Measurements from ENCODE around the gene TTLL12. TPM values are rescaled to one million over a fixed set of nuclear protein-coding genes. Genes with fewer than 3 reads are reported as not detected.

The TTLL12 gene
- total RNA-seq, 1 experiment from 2014 or later: 61.0 TPM

- POLR2A ChIA-PET: no interaction called here
- BruUV-seq (replicated peaks): no TSS peak
- no peak for DNase-seq (ENCODE audit: unreplicated experiment)
- intact Hi-C loops (cut with micrococcal nuclease): no loop called here
- TF ChIP-seq CTCF (IDR thresholded peaks at IDR 0.05; ENCODE audit: unreplicated experiment): no peak
- Mint-ChIP-seq H3K9me3 (ENCODE audit: unreplicated experiment) (no peaks in the 10 kb centered on the region), H3K27ac (ENCODE audit: low read depth, unreplicated experiment) (no peak overlapping the region), H3K27me3 (ENCODE audit: insufficient read depth, unreplicated experiment) (peaks cover 11% of the 10 kb centered on the region), H3K4me1 (ENCODE audit: insufficient read depth, unreplicated experiment) (no peaks in the 10 kb centered on the region), H3K36me3 (ENCODE audit: insufficient read depth, unreplicated experiment) (no peaks in the 10 kb centered on the region), H3K4me3 (ENCODE audit: unreplicated experiment) (no peak overlapping the region)
- CTCF ChIA-PET: interaction anchor here (1.4 to 1.6 kb wide), 2 partner anchors 10 to 14 kb away, joined by 3 read pairs; no protein-coding TSS in a partner anchor
These were observed 27.0 kb upstream of the TTLL12 start for GRCh38 chr22:43213962-43214361.

GRCh38 chr22:43213051-43213450 is 26.1 kb upstream of the TTLL12 start:
- no peaks in the 10 kb centered on the region for H3K36me3 Mint-ChIP-seq (ENCODE audit: insufficient read depth, unreplicated experiment)
- CTCF ChIA-PET: interaction anchor here (1.4 to 1.6 kb wide), 2 partner anchors 11 to 15 kb away, joined by 3 read pairs; no protein-coding TSS in a partner anchor
- H3K4me1 Mint-ChIP-seq (ENCODE audit: insufficient read depth, unreplicated experiment): no peaks in the 10 kb centered on the region
- H3K9me3 Mint-ChIP-seq (ENCODE audit: unreplicated experiment): no peaks in the 10 kb centered on the region
- H3K27ac Mint-ChIP-seq (ENCODE audit: low read depth, unreplicated experiment): no peak overlapping the region
- BruUV-seq (replicated peaks): no TSS peak
- H3K27me3 Mint-ChIP-seq (ENCODE audit: insufficient read depth, unreplicated experiment): peaks cover 11% of the 10 kb centered on the region
- intact Hi-C loops (cut with micrococcal nuclease): no loop called here
- no peak for DNase-seq (ENCODE audit: unreplicated experiment)
- POLR2A ChIA-PET: interaction anchor here (0.9 kb wide), 1 partner anchor 1525 kb away, joined by 4 read pairs; no protein-coding TSS in a partner anchor
- H3K4me3 Mint-ChIP-seq (ENCODE audit: unreplicated experiment): no peak overlapping the region
- TF ChIP-seq CTCF (IDR thresholded peaks at IDR 0.05; ENCODE audit: unreplicated experiment): no peak

GRCh38 chr22:43212434-43212952 is 25.6 kb upstream of the TTLL12 start:
- BruUV-seq (replicated peaks): no TSS peak
- CTCF ChIA-PET: interaction anchor here (1.4 to 1.6 kb wide), 2 partner anchors 12 to 16 kb away, joined by 3 read pairs; no protein-coding TSS in a partner anchor
- DNase-seq (ENCODE audit: unreplicated experiment): no peak
- Mint-ChIP-seq H3K36me3 (ENCODE audit: insufficient read depth, unreplicated experiment) (no peaks in the 10 kb centered on the region), H3K4me1 (ENCODE audit: insufficient read depth, unreplicated experiment) (no peaks in the 10 kb centered on the region), H3K9me3 (ENCODE audit: unreplicated experiment) (no peaks in the 10 kb centered on the region), H3K27ac (ENCODE audit: low read depth, unreplicated experiment) (no peak overlapping the region), H3K27me3 (ENCODE audit: insufficient read depth, unreplicated experiment) (peaks cover 11% of the 10 kb centered on the region), H3K4me3 (ENCODE audit: unreplicated experiment) (no peak overlapping the region)
- no peak for TF ChIP-seq CTCF (IDR thresholded peaks at IDR 0.05; ENCODE audit: unreplicated experiment)
- POLR2A ChIA-PET: interaction anchor here (0.9 kb wide), 1 partner anchor 1526 kb away, joined by 4 read pairs; no protein-coding TSS in a partner anchor
- intact Hi-C loops (cut with micrococcal nuclease): no loop called here

GRCh38 chr22:43211941-43212433 is 25.1 kb upstream of the TTLL12 start:
- POLR2A ChIA-PET: interaction anchor here (0.9 kb wide), 1 partner anchor 1526 kb away, joined by 4 read pairs; no protein-coding TSS in a partner anchor
- TF ChIP-seq CTCF (IDR thresholded peaks at IDR 0.05; ENCODE audit: unreplicated experiment): no peak
- Mint-ChIP-seq H3K4me1 (ENCODE audit: insufficient read depth, unreplicated experiment) (no peaks in the 10 kb centered on the region), H3K27me3 (ENCODE audit: insufficient read depth, unreplicated experiment) (peaks cover 11% of the 10 kb centered on the region), H3K36me3 (ENCODE audit: insufficient read depth, unreplicated experiment) (no peaks in the 10 kb centered on the region), H3K4me3 (ENCODE audit: unreplicated experiment) (no peak overlapping the region), H3K27ac (ENCODE audit: low read depth, unreplicated experiment) (no peak overlapping the region), H3K9me3 (ENCODE audit: unreplicated experiment) (no peaks in the 10 kb centered on the region)
- DNase-seq (ENCODE audit: unreplicated experiment): no peak
- intact Hi-C loops (cut with micrococcal nuclease): no loop called here
- CTCF ChIA-PET: no interaction called here
- BruUV-seq (replicated peaks): no TSS peak
